PC-9 (cell line): ENCODE results near the gene LCN10.

Source experiments
- EZH2 ChIP-seq: fragments of 200-600 bp; sonication (generic); IDR thresholded peaks from 2 replicates; pipeline ENCODE4 v1.8.0; 2017; ENCODE audit warnings: antibody characterized with exemption, low read depth
- TF ChIP-seq, protein P1 (sequence below): fragments of 200-600 bp; sonication (generic); conservative IDR thresholded peaks from 2 replicates; pipeline ENCODE4 v1.6.1; 2017; ENCODE audit warnings: mixed run types, antibody characterized with exemption, mild to moderate bottlenecking, moderate library complexity

DNA sequence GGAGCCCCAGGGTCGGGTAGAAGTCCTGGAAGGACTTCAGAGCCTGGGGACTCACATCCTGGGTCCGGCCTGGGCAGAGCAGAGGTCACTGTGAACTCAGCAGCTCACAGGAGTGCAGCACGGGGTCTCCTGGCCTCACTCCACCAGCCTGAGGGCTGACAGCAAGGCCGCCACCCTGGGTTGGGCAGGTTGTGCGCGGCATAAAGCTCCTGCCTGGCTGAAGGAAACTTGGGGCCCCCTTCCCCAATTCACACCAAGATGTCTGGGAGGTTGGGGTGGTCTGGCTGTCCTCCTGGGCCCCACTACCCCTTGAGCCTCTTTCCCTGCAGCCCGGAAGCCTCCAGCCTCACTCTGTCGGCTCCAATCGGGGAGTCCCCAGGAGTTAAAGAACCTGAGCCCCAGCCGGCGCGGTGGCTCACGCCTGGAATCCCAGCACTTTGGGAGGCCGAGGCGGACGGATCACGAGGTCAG lies 19.5 kb upstream of the LCN10 start:
- TF ChIP-seq, protein P1, sequence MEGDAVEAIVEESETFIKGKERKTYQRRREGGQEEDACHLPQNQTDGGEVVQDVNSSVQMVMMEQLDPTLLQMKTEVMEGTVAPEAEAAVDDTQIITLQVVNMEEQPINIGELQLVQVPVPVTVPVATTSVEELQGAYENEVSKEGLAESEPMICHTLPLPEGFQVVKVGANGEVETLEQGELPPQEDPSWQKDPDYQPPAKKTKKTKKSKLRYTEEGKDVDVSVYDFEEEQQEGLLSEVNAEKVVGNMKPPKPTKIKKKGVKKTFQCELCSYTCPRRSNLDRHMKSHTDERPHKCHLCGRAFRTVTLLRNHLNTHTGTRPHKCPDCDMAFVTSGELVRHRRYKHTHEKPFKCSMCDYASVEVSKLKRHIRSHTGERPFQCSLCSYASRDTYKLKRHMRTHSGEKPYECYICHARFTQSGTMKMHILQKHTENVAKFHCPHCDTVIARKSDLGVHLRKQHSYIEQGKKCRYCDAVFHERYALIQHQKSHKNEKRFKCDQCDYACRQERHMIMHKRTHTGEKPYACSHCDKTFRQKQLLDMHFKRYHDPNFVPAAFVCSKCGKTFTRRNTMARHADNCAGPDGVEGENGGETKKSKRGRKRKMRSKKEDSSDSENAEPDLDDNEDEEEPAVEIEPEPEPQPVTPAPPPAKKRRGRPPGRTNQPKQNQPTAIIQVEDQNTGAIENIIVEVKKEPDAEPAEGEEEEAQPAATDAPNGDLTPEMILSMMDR = no peak
- no peak for TF ChIP-seq EZH2
